Heart right ventricle (tissue), 16 donors: ENCODE data around the gene CXorf58. TPM values are rescaled to one million over a fixed set of nuclear protein-coding genes. Genes with fewer than 3 reads are reported as not detected.

Experiments
- ATAC-seq, 8 donors: fragments of 200-7000 bp; cut with Tn5 transposase; one replicate each; pipeline ENCODE4 v1.9.1; 2020; ENCODE audit warnings: mild to moderate bottlenecking in 8 of 8, moderate library complexity in 8 of 8, moderate number of reproducible peaks in 1 of 8
- DNase-seq, 2 donors: peaks; one replicate each; pipeline ENCODE4 v3.0.0-alpha.2; 2020
- H3K27ac ChIP-seq, 10 donors: fragments of 200-600 bp; sonication (generic) in 2 of 10; one replicate each; pipeline versions ENCODE4 v1.5.0 to v1.8.0; 2020 to 2022; ENCODE audit warnings: mild to moderate bottlenecking in 3 of 10
- H3K27me3 ChIP-seq, 7 donors: fragments of 200-600 bp; one replicate each; pipeline ENCODE4 v1.8.0; 2021 to 2022; ENCODE audit warnings: mild to moderate bottlenecking in 2 of 7
- H3K36me3 ChIP-seq, 9 donors: fragments of 200-600 bp; sonication (generic) in 1 of 9; one replicate each; pipeline versions ENCODE4 v1.5.0 to v1.8.0; 2020 to 2022; ENCODE audit warnings: mild to moderate bottlenecking in 2 of 9
- H3K4me1 ChIP-seq, 9 donors: fragments of 200-600 bp; sonication (generic) in 1 of 9; one replicate each; pipeline versions ENCODE4 v1.5.0 to v1.8.0; 2020 to 2022; ENCODE audit warnings: mild to moderate bottlenecking in 4 of 9
- H3K4me3 ChIP-seq, 10 donors: fragments of 200-600 bp; sonication (generic) in 2 of 10; one replicate each; pipeline versions ENCODE4 v1.5.0 to v1.8.0; 2020 to 2022; ENCODE audit warnings: mild to moderate bottlenecking in 7 of 10, moderate library complexity in 2 of 10
- H3K9me3 ChIP-seq, 11 donors: fragments of 200-600 bp in 10 of 11; sonication (generic) in 2 of 11; one replicate each; pipeline versions ENCODE4 v1.5.0 to v1.8.0; 2013 to 2022; ENCODE audit warnings: mild to moderate bottlenecking in 2 of 11, control low read depth in 1 of 11, moderate library complexity in 1 of 11
- CTCF ChIP-seq, 9 donors: fragments of 200-600 bp; sonication (generic) in 2 of 9; IDR thresholded peaks; one replicate each; pipeline versions ENCODE4 v1.5.0 to v1.8.0; 2021 to 2022; ENCODE audit warnings: antibody characterized with exemption in 9 of 9, mild to moderate bottlenecking in 5 of 9, moderate library complexity in 1 of 9
- WGBS, 2 donors: extraction: QIAGEN DNeasy Blood & Tissue Kit; methylation state at CpG; one replicate each; pipeline ENCODE4 v1.1.7; 2013; ENCODE audit warnings: inconsistent platforms in 1 of 2; 5-methylcytosine and 5-hydroxymethylcytosine counted together
- intact Hi-C, 10 donors: fragments of 100-400 bp; cut with DNase I; formaldehyde crosslinking; loops; one replicate each; pipeline versions ENCODE4 v1.11.1 to v1.14.2; 2022
- polyA plus RNA-seq, 2 donors: library from polyadenylated mRNA; stranded (reverse); fragments of 200-250 nt; gene quantifications; one replicate each; pipeline ENCODE4 v1.2.3, GENCODE V29; 2013
- total RNA-seq, 10 donors: library from RNA; stranded (reverse); fragmentation: NEBNext Ultra II Directional in 3 of 10; extraction: Animal tissue kit (Norgen Biotek cat#: 25700) in 3 of 10; gene quantifications; one replicate each; pipeline versions ENCODE4 v1.2.1 to v1.2.4, GENCODE V29; 2021 to 2023
- donor health status: Arrhythmogenic right ventricular cardiomyopathy.
- donor health status: ischemic (EF 13 %, LVEDD 7.1; RV severe dilation, severe dysfunction).
- donor health status: healthy with polysubstance abuse.
- donor health status: DM: no; HTN: yes; CAD: no.
- donor health status: DM: no; HTN: no; CAD: no.
- donor health status: ischemic (EF 25% LVEDD 6.9; RV normal size, moderate dysfunction).
- donor health status: ischemic (EF 25% LVEDD 5.7; RV mildly dilated, moderate dysfunction).
- donor health status: healthy.
- donor health status: DM: yes; HTN: yes; CAD: no.
- donor health status: Ischemic cardiomyopathy.
- donor health status: ischemic (EF 35%, LVEDD 5.7; RV mildly dilated, moderate dysfunction).
- donor health status: nonischemic (EF 11% LVEDD 7.7; RV severe dilation, severe dysfunction).
- donor health status: DM: yes; HTN: yes; CAD: no.
- donor health status: PGD.
- donor health status: ischemic (EF 29% LVEDD 5.4; RV normal size, mild dysfunction).
- donor health status: nonischemic (EF 23%, LVEDD 6.1; RV moderate dilation, normal function).

The CXorf58 gene
- total and polyA plus RNA-seq, 12 donors = 0.09 to 1.1 (median 0.30) TPM; not detected in 2

DNA sequence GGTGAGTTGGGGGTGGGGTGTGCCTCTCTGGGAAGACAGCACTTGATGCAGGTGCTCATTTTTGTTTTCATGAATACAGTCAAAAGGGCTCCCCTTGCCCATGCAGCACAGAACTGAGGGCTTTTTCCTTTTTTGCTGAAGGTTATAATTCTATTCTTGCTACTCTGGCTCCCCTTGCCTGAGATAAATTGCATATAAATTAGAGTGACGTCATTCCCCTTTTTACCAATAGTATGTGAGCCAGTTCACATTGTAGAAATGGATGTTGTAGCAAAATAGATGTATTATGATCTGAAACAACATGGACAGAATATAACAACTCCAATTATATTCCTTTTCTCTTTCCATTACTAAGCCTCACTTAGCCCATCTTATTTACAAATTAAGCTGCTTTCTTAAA is 28.4 kb downstream of the CXorf58 start:
- DNase-seq (no peak), ATAC-seq (no peak)
- H3K27me3 ChIP-seq = peaks cover 0 to 55% (median 0%) of the 10 kb centered on the region in 7 donors
- no peak overlapping the region for H3K27ac ChIP-seq
- H3K4me3 ChIP-seq = no peak overlapping the region
- WGBS, 2 donors = 43 to 48% methylated on average over 1 of the region's 1 CpG
- intact Hi-C loops = no loop called here
- no peak for TF ChIP-seq CTCF (IDR thresholded peaks at IDR 0.05)
- no peaks in the 10 kb centered on the region for H3K36me3 ChIP-seq
- H3K9me3 ChIP-seq = no peaks in the 10 kb centered on the region
- no peaks in the 10 kb centered on the region for H3K4me1 ChIP-seq

DNA sequence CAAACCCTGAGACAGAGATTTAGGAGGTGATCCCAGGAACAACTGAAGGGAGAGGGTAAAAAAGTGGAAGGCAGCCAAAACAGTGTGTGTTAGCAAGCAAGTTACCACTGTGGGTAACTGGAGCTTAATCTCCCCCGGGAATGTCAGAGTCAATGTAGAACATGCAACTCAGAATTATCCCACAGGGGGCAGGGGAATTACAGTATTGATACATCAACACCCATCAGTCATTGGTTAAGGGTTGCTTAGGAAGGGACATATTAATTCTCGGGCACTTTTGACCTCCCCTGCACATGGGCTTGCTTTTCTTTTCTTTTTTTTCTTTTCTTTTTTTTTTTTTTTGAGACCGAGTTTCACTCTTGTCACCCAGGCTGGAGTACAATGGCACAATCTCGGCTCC is 29.3 kb downstream of the CXorf58 start:
- intact Hi-C loops = no loop called here
- no peaks in the 10 kb centered on the region for H3K9me3 ChIP-seq
- H3K4me3 ChIP-seq = no peak overlapping the region
- DNase-seq = no peak
- no peak for ATAC-seq
- 57 to 59% methylated on average over 3 to 4 of the region's 4 CpGs for WGBS, 2 donors
- no peak overlapping the region for H3K27ac ChIP-seq
- peaks cover 0 to 60% (median 0%) of the 10 kb centered on the region in 7 donors for H3K27me3 ChIP-seq
- no peak for TF ChIP-seq CTCF (IDR thresholded peaks at IDR 0.05)
- no peaks in the 10 kb centered on the region for H3K36me3 ChIP-seq
- H3K4me1 ChIP-seq = no peaks in the 10 kb centered on the region

DNA sequence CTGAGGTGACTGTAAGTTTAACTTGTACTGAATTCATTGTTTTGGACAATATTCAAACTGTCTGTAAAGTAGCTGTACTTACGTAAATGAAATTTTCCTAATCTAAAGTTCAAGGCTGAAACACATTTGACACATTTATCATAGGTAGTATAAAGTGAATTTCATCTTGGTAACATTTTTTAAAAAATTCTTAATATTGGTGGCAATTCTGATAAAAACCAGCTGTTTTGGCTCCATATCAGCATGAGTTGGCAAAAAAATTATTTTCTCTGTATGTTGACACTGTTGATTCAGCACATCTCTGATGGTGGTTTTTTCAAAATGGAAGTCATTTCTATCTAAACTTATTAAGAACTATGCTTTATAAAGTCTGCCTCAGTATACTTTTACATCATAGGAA is 30.9 kb downstream of the CXorf58 start:
- Histone ChIP-seq H3K4me1 (no peaks in the 10 kb centered on the region), H3K4me3 (no peak overlapping the region), H3K36me3 (no peaks in the 10 kb centered on the region), H3K27ac (no peak overlapping the region), H3K9me3 (no peaks in the 10 kb centered on the region), H3K27me3 (peaks cover 0 to 73% (median 0%) of the 10 kb centered on the region in 7 donors)
- ATAC-seq = no peak
- no peak for TF ChIP-seq CTCF (IDR thresholded peaks at IDR 0.05)
- intact Hi-C loops = no loop called here
- DNase-seq = no peak
- 78 to 80% methylated on average over 1 of the region's 1 CpG for WGBS, 2 donors

- Histone ChIP-seq H3K9me3 (no peaks in the 10 kb centered on the region), H3K36me3 (no peaks in the 10 kb centered on the region), H3K4me3 (no peak overlapping the region), H3K4me1 (no peaks in the 10 kb centered on the region), H3K27me3 (peaks cover 0 to 74% (median 0%) of the 10 kb centered on the region in 7 donors), H3K27ac (no peak overlapping the region)
- no peak for DNase-seq
- no peak for ATAC-seq
- intact Hi-C loops = no loop called here
- WGBS, 2 donors = 56 to 60% methylated on average over 1 of the region's 1 CpG
- TF ChIP-seq CTCF (IDR thresholded peaks at IDR 0.05) = no peak
These were observed 31.4 kb downstream of the CXorf58 start for GRCh38 chrX:23939203-23939602.
